ENCODE measurements around the gene TESK2.

The TESK2 gene

GRCh38 chr1:45334308-45335245 is 156.4 kb downstream of the TESK2 start:
- no peak for DNase-seq

DNA sequence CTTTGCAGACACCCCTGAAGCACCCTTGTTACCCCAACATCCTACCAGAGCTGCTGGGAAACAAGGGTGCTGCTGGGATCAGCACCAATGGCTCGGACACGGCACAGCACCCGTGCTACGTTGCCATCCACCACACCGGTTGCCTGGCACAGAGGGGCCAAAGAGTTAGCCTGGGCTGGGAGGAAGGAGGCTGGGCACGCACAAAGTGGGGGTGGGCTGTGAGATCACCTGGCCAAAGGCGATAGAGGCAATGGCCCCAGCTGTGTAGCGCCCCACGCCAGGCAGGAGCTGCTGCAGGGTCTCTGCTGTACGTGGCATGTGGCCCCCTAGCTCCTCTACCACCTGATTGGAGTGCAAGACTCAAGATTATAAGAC is 158.6 kb downstream of the TESK2 start:
- no peak for DNase-seq

DNA sequence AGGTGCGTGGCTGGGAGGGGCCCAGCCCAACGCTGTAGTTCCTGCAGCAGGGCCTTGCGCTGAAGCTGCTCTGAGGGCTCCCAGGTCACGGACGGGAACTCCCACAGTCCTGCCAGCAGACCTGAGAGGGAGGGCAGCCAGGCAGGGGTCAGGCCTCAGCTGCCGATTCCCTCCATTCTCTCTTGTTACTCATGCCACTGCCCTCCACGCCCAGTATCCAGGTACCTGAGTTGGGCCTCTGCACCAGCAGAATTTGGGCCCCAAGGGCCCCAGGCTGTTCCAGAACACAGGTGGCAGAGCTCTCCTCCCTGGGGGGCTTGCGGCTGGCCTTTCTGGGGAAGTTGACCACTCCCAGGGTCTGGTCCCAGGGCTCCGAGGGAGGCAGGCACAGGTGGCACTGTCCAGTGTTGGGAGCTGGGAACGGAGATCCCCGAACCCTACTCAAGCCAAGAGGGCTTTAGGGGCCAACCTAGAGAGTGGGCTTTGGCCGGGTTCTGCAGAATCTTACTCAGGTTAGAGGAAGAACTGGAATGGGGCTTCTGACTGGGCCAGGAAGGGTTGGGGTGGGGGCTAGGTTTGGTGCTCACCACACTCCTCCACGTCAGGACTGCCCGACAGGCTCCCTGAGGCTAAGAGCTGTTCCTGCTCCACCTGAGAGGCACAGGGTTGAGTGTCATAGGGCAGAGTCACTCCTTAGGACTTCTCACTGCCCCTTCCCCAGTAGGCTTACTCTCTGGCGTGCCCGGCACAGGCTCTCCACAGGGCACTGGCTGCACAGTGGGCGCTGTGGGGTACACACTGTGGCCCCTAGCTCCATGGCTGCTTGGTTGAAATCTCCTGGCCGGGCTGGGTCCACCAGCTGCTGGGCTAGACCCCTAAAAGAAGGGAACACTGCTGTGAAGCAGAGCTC is 159.3 kb downstream of the TESK2 start:
- no peak for DNase-seq

- DNase-seq, result no peak
Observed at GRCh38 chr1:45329445-45329844, 161.5 kb downstream of the TESK2 start.

DNA sequence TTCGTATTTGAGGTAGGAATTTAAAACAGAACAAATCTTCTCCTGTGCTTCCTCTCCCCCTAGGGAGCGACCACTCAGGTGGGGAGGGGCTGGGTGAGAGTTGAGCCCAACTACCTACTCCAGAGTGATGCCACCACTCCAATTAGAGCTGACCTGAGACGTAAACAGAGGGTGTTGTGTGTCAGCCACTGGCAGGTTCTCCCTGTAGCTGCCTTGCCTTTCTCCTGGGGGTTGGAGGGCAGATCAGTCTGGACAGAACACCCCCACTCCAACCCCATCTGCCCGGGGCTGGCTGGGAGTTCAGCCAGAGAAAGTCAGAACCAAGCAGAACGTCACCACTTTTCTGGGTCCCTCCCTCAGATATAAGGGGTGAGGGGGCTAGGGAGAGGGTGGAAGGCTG is 162.3 kb downstream of the TESK2 start:
- DNase-seq, result no peak

GRCh38 chr1:45327644-45328515 is 163.1 kb downstream of the TESK2 start:
- no peak for DNase-seq

- no peak for DNase-seq
Observed at GRCh38 chr1:45326627-45327623, 164.0 kb downstream of the TESK2 start, which contains the start of gene HPDL. Gene HPDL, plus strand, starts transcription at chr1:45326895. Its CDS starts 254 bp downstream, at chr1:45327149.

DNA sequence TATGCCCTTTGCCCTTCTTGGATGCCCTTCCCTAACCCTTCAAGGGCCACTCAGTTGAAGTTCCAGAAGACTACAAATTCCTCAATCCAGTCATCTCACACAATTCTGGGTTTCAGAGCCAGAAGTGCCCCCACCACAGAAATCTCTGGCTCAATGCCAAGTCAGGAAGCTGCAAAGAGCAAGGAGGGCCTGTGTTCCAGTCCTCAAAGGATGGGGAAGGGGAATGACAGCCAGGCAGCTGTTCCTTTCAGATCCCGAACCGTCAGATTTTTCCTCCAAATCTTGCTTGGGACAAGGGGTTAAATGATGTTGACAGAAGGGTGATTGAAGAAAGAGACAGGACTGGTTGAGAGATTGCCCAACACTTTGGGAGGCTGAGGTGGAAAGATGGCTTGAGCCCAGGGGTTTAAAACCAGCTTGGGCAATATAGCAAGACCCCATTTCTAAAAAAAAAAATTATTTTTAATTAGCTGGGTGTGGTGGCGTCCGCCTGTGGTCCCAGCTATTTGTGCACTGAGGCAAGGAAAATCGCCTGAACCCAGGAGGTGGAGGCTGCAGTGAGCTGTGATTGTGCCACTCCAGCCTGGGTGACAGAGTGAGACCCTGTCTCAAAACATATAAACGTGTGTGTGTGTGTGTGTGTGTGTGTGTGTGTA is 165.0 kb downstream of the TESK2 start:
- DNase-seq, result no peak

DNA sequence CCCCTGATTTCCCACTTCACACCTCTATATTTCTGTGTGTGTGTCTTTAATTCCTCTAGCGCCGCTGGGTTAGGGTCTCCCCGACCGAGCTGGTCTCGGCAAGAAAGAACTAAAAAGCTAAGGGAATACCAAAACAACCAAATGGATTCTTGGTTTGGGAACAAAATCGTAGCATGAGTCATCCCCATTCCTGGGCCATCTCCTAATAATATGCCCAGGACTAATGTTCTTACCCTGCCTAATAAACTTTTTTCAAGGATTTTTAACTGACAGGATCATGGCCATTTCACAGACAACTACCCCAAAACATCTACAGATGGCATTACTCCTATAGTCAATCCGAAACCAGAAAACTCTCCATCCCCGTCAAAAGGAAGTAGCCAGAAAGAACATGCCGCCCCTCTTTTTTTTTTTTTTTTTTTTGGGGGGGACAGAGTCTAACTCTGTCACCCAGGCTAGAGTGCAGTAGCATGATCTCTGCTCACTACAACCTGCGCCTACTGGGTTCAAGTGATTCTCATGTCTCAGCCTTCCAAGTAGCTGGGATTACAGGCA is 168.4 kb downstream of the TESK2 start:
- DNase-seq, result no peak

GRCh38 chr1:45321444-45321843 is 169.5 kb downstream of the TESK2 start:
- no peak for DNase-seq

DNA sequence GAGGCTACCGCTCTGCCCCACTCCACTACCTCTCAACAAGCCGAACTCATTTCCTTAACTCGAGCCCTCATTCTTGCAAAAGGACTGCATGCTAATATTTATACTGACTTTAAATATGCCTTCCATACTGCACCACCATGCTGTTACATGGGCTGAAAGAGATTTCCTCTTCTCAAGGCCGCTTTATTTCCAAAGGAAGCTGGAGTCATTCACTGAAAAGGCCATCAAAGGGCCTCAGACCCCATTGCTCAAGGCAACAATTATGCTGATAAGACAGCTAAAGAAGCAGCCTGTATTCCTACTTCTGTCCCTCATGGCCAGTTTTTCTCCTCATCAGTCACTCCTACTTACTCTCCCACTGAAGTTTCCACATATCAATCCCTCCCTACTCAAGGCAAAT is 171.2 kb downstream of the TESK2 start:
- no peak for DNase-seq

GRCh38 chr1:45317166-45317565 is 173.8 kb downstream of the TESK2 start:
- no peak for DNase-seq

- no peak for DNase-seq
Observed at GRCh38 chr1:45314266-45314665, 176.7 kb downstream of the TESK2 start.

DNA sequence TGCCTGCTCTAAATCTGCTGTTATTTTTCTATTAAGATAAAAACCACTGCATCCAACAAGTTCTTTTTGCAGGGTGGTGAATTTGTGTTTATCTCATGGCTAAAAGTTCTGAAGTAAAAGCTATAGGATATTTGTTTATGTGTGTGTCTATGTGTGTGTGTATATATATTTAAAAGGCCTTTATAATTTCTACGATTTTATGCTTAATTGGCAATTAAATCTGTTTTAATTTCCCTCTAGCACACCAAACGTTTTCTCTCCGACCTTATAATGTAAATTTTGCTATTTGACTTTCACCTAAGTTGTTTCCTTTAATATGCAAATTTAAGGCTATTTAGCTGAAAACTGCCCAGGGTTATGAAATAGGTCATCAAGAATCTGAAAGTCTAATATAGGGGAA is 184.1 kb downstream of the TESK2 start:
- DNase-seq, result no peak

- no peak for DNase-seq
Observed at GRCh38 chr1:45306319-45306718, 184.6 kb downstream of the TESK2 start.

- DNase-seq, result no peak
Observed at GRCh38 chr1:45305231-45305630, 185.7 kb downstream of the TESK2 start.

DNA sequence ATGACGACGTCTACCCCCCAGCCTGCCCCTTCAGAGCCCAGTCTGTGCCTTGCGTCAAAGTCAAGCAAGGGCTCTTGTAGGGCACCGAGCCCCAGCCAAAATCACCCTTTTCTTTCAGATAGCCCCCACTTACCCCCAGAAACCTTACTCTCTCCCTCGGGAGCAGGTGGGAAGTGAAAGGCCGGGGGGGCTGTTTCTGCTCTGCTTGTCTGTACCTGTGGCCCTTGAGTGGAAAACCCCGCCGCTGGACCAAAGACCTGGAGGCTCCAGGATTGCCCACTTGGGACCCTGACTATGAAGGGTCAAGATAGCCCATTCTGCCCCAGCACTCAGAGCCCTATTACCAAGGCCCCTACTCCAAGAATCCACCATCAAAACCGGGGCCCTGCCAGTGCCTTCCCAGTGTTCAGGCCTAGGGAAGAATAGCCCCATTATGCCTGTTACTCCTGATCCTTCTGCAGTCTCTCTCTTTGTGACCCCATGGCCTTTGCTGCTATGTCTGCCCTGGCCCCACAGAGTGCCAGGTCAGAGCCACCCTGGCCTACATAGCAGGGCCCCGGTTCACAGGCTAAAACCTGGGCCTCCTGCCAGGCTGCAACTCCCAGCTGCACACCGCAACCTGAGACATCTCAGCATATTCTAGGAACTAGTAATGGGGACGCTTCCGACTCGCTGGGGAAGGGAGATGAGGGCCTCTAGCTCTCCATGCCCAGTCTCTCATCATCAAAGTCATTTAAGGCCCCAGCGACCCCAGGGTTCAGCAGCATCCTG is 186.5 kb downstream of the TESK2 start:
- DNase-seq, result no peak

DNA sequence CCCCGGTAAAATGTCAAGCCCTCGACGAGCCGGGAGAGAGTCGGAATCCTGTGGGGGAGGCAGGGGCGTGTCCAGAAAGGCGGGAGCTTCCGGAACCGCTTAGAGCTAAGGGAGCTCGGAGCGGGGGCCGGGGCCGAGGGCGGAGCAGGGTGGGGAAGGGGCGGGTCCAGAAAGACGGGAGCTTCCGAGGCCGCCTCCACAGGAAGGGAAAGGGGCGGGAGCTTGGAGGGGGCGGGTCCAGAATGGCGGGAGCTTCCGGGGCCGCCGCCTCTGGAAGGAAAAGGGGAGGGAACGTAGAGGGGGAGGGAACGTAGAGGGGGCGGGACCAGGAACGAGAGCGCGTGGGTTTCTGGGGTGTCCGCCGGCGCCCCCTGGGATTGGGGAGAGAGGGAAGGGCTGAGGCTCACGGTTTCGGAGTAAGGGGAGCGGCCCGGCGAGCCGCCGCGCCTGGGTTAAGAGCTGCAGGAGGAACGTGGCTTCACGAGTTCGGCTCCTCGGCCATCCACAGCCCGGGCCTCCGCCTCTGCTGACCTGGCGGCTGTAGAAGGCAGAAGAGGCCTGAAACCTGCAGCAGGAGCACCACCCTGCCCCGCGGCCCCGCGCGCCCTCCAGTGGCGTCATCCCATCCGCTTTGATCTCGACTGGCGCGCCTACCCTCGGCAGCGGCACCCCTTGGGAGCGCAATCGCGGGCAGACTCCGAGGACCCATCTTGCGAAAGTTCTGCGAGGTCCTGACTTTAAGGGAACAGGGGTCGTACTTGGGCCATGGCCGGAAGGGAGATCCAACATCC is 187.2 kb downstream of the TESK2 start:
- peak; percentile 96 for DNase-seq
